NCI-H510A treated with DMSO at 0.1 percent for 48 hours (cell line): ENCODE results near the gene CDC42BPB.
A peak's percentile ranks its signal among the peaks of the same experiment; 100 is the strongest.

ENCODE experiments used
- DNase-seq: peaks from one replicate; lab custom pipeline; 2025; lab: John Stamatoyannopoulos, UW

The CDC42BPB gene, protein sequence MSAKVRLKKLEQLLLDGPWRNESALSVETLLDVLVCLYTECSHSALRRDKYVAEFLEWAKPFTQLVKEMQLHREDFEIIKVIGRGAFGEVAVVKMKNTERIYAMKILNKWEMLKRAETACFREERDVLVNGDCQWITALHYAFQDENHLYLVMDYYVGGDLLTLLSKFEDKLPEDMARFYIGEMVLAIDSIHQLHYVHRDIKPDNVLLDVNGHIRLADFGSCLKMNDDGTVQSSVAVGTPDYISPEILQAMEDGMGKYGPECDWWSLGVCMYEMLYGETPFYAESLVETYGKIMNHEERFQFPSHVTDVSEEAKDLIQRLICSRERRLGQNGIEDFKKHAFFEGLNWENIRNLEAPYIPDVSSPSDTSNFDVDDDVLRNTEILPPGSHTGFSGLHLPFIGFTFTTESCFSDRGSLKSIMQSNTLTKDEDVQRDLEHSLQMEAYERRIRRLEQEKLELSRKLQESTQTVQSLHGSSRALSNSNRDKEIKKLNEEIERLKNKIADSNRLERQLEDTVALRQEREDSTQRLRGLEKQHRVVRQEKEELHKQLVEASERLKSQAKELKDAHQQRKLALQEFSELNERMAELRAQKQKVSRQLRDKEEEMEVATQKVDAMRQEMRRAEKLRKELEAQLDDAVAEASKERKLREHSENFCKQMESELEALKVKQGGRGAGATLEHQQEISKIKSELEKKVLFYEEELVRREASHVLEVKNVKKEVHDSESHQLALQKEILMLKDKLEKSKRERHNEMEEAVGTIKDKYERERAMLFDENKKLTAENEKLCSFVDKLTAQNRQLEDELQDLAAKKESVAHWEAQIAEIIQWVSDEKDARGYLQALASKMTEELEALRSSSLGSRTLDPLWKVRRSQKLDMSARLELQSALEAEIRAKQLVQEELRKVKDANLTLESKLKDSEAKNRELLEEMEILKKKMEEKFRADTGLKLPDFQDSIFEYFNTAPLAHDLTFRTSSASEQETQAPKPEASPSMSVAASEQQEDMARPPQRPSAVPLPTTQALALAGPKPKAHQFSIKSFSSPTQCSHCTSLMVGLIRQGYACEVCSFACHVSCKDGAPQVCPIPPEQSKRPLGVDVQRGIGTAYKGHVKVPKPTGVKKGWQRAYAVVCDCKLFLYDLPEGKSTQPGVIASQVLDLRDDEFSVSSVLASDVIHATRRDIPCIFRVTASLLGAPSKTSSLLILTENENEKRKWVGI (N-terminal part only)

DNA sequence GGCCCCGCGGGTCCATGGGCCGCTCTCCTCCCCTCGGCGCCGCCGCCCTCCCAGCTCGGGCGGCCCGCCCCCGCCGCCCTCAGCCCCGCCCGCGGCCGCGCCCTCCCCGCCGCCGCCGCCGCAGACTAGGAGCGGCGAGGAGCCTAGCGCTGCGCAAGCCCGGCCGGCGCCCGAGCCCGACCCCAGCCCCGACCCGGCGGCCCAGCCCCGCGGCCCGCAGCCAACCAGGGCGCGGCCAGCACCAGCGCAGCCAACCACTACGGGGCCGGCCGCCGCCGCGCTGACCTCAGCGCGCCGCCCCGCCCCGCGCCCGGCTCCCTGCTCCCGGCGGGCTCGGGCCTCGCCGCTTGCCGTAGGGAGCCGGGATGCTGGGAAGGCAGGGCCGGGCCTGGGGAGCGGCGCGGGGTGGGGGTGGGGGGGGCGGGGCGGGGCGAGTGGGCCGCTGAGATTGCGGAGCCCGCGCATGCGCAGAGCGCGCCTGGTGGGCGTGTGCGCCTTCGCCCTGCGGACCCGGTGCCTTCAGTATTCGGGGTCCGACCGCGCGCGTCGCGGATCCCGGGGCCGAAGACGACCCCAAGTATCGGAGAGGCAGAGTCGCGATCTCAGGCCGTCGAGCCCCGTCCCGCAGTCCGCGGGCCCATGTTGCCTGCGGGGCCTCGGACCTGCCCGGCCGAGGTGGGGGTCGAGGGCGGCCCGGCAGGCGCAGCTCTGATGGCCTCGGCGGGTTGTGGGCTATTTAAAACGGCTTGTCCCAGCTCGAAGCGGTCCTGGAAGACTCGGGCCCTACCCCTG, at the start of gene CDC42BPB:
Gene CDC42BPB, minus strand, starts transcription at position 178 of the 792 bp plus-strand sequence. CDS start 376 bp downstream, outside the sequence.
- peak; percentile 74 for DNase-seq

DNA sequence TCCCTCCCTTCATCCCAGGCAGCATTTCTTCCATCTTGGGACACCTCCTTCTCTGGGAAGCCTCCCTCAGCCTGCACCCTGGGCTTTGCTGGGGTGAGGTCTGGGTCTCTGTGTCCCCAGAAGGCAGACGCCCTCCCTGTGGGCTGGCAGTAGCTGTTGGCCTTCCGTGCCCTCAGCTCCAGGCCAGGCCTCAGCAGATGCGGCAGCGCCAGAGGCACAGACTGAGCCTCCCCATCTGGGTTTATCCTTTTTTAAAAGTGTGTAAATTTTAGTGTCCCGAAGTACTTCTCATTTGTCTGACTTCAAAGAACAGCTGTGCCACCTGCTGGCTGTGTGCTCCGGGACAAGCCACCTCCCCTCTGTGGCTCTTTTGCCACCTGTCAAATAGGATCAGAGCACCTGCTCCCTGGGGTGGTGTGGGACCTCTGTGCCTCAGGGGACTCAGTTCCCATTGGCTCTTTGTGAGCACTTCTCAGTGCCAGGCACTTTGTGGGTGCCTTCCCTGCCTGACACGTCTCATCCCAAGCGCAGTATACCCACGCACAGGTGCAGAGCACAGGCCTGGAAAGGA, 48.3 kb upstream of the CDC42BPB start:
- DNase-seq: peak; percentile 80

DNA sequence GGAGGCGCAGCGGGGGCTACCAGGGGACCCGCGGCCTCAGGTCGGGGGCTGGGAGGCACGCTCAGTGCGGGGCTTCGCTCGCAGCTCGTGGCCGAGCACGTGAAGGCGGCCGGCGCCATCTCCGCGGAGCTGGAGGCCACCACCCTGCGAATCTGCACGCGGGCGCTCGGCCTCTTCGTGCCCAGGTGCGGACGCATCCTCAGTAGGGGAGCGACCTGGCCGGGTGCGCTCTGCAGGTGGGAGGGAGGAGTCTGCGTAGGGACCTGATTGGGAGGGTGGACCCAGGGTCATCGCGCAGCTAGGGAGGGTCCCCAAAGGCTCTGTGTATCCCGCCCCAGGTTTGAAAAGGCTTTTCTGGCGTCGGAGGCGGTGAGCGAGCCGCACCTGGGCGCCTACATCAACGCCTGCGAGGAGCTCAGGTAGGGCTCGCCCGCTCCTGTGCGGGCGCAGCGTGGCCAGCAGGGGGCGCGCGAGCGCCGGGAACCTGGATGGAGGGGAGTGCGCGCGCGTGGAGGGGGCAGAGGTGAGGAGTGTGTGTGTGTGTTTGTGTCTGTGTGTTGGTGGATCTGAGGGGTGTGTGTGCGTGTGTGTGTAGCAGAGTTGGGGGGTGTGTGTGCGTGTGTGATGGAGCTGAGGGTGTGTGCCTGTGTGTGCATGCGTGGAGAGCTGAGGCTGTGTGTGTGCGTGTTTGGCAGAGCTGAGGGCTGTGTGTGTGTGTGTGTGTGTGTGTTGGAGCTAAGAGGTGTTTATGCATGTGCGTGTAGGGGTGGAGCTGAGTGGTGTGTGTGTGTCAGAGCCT, 47.5 kb upstream of the CDC42BPB start:
- peak; percentile 76 for DNase-seq

DNA sequence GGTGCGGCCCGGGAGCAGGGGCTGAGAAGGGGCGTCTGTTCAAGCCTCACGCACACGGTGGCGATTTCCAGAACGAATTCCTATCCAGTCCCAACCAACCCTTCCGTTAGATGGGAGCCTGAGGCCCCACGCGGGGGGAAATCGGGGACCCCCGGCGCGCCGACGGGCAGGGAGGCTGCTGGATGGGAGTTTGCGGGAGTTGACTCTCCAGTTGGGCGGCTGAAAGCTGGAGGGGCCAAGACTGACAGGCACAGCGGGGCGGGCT, 47.0 kb upstream of the CDC42BPB start:
- DNase-seq: no peak

DNA sequence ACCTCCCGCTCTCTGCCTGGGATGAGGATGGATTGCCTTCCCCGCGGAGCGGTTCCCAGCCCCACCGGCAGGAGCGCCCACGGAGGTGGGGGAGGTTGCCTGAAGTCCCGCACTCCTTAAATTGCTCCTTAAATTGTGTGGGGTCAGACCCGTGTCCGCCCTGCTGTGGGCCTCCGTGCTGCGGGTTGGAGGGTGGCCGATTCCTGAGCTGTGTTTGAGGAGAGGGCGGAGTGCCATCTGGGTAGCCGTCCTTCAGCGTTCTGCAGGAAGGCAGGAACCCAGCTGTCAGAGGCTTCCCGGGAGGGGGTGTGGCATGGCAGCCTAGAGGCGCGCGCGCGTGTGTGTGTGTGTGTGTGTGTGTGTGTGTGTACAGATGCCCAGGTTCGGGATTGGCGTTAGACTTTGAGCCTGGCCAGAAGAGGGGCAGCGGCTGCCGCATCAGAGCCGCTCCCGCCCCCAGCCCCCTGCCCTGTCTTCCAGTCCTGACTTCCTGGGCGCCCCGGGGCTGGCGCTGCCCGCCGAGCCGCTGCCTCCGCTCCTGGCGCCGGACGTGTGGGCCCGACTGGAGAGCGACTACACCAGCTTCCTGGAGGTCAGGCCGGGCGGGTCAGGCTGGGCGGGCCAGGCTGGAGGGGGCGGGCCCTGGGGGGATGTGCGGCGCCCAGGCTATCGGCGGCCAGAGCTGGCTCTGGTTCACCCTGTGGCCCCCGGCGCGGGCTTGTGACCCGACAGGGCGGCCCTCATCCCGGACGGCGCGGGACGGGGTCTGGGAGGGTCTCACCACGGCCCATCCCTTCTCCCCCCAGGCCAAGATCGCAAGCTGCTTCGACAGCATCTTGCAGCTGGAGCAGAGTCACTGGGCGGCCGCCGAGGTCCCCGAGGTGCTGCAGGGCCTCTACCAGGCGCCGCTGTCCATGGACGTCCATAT, 46.4 kb upstream of the CDC42BPB start:
- peak; percentile 60 for DNase-seq

DNA sequence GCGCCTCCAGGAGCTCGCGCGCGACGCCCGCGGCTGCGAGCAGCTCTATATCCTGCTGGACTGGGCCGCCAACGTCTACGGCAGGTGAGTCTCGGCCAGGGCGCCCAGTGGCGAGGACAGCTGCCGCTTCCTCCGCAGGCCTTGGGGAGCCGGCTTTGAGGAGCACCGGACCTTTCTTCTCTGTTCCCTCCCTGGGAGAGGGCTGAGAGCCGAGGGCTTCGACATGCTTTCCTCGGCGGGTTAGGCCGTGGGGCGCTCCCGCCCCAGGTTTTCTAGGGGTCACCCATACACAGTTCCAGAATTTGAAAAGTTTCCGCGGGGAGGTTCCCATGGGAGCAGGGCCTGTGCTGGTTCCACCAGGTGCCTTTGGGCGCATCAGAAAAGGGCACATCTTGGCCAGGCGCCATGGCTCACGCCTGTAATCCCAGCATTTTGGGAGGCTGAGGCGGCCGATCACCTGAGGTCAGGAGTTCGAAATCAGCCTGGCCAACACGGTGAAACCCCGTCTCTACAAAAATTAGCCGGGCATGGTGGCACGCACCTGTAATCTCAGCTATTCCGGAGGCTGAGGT, 45.4 kb upstream of the CDC42BPB start:
- no peak for DNase-seq

DNA sequence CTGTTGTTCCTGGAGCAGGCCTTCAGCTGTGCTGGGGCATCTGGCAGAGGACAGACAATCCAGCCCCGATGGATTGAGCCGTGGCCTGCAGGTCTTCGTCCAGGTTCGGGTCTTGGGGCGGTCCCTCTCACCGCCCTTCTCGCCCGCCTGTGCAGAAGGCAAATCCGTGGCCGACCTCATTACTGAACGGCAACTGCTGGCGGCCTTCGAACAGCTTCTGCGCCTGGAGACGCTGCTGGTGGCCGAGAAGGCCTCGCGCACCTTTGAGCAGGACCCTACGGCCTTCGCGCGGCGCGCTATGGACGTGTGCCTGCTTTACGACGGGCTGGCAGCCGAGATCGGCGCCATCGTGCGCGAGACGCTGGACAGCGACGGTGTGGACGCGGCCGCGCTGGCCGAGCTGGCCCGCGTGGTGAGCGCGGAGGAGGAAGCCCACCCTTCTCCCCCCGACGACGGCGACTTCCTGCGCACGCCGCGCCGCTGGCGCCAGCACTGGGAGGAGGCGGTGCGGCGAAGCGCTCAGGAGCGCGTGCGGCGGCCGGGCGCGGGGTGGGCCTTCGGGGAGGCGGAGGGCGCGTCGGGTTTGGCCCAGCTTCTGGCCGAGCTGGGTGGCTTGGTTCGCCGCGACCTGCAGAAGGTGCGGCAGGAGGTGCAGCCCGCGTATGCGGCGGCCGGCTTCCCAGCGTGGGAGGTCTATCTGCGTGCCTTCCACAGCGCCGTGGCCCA, 44.8 kb upstream of the CDC42BPB start:
- no peak for DNase-seq

DNA sequence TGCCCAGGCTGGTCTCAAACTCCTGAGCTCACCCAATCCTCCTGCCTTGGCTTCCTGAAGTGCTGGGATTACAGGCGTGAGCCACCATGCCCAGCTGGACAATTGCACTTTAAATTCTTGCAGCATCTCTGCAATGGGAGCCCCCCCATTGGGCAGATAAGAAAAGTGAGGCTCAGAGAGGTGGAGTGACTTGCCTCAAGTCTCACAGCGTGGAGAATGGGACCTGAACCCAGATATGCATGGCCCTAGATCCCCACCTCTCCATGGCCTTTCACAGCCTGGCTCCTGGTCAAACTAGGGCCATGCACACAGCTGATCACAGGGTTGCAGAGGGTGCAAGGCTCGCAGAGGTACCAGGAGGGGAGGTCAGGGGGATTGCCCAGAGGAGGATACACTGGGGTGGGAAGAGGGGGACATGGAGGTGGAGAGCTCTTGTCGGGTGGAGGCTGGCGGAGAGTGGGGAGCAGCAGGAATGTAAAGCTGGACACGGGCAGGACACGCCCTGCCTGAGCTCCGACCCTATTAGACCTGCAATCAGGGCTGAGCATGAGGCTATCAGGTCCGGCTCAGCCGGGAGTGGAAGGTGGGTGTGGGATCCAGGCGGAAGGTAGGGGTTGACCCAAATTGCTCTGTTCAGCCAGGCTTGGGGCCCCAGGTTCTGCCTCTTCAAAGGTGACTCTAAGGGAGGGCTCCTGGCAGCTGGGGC, 44.1 kb upstream of the CDC42BPB start:
- DNase-seq: no peak

DNA sequence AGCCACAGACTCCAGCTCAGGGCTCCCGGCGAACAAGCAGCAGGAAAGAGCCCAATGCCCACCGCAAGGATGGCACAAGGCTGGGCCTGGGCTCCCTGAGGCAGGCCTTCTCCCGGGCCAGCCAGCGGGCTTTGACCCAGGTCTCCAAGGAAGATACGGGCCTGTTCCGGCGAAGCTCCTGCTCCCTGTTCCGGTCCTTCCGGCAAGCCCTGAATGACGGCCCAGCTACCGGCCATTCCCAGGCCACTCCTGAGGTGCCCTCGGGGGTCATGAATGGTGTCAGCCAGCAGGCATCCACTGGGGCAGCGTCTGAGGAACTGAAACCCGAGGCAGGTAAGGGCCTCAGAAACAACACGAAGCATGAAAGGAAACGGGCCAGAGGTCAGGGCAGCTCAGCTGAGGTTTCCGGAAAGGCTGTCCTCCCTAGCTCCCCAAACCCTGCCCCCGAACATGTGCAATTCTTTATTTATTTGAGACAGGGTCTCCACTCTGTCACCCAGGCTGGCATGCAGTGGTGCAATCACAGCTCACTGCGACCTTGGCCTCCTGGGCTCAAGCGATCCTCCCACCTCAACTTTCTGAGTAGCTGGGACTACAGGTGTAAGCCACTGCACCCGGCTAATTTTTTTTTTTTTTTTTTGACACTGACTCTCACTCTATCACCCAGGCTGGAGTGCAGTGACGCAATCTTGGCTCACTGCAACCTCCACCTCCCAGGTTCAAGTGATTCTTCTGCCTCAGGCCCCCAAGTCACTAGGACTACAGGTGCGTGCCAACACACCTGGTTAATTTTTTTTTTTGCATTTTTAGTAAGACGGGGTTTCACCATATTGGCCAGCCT, 43.2 kb upstream of the CDC42BPB start:
- DNase-seq: no peak

DNA sequence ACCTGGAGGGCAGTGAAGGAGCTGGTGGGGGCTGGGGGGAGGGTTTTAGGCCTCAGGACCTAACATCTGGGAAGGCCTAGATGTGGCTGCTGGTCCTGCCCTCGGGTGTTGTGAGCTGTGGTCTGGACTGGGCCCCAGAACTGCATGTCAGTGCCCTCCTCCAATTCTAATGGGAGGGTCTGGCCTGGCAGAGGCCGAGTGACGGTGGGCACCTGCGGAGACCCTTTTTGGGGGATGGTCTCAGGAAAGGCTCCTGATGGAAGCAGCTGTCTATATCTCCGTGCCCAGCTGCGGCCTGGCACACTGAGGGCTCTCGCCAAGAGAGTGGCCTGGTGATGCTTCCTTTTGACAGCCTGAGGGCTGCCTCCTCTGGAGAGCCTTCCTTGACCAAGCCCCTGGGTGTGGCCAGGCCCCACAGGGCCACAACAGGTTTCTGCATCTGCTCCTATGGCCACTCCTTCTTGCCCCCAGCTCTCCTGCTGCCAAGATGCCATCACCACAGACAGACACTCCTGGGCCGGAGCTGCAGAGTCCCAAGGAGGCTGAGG, 42.5 kb upstream of the CDC42BPB start:
- DNase-seq: no peak

DNA sequence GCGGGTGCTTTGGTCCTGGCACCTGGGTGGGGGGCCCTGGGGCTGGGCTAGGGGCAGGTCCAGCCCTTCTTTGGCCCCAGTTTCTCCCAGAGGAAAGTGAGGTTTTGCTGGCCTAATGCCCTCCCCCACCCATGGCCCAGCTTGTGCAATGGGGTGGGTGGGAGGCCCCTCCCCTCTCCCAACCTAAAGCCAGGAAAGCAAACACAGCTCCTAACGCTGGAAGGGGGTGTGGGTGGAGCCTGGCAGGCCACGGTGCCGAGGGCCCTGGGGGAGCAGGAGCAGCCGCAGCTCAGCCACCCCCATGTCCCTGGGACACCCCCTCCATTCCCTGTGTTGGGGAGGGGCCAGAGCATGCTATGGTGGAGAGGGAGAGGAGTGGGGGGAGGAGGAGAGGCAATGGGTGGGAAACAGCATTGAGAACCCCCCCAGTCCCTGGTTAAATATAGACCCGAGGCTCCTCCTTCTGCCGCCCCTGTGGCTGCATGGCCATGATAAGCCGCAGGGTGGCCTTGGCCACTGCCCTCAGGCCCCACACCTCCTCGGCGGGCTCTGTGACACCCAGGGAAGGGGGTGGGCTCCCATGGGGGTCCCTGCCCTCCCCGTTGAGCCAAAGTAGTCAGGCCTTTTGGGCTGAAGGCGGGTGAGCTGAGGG, 41.9 kb upstream of the CDC42BPB start:
- no peak for DNase-seq

DNA sequence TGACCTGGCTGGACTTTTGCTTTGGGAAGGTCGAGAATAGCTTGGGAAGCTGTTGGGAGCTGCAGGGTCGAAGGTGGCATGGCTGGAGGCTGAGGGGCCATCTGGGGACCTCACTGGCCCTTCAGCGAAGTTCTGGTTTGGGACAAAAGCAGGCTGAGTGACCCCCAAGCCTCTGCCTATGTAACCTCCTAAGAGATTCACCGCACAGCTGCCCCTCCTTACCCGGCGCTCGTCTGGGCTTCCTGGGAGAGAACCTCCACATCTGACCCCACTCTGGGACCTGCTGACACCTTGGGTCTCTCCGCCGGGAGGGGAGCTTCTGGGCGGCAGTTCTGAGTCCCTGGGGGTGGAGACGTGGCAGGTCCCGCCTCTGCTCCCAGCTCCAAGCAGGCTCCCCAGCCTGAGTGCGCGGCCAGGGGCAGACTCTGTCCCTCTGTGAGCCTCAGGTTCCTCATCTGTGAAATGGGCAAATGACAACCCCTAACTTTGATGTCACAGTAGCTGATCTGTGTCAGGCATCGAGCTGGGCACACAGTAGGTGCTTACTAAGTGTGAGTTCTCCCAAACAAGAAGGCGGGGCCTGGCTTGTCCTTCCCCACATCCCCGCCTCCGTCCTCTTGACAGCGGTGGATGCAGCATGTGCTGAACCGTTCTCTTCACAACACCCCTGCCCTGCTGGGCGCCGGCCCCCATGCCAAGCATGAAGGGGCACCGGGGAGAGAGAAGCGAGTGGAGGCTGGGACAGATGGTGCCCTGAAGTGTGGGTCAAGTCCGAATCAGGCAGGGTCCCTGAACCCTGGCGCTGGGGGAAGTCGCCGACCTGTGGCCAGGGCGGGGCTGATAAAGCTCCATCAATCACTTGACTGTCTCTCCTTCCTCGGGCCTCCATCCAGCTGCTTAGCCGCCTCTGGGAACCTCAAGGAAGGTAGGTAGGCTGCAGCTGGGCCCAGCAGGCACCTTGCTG, 40.9 kb upstream of the CDC42BPB start:
- DNase-seq: no peak

DNA sequence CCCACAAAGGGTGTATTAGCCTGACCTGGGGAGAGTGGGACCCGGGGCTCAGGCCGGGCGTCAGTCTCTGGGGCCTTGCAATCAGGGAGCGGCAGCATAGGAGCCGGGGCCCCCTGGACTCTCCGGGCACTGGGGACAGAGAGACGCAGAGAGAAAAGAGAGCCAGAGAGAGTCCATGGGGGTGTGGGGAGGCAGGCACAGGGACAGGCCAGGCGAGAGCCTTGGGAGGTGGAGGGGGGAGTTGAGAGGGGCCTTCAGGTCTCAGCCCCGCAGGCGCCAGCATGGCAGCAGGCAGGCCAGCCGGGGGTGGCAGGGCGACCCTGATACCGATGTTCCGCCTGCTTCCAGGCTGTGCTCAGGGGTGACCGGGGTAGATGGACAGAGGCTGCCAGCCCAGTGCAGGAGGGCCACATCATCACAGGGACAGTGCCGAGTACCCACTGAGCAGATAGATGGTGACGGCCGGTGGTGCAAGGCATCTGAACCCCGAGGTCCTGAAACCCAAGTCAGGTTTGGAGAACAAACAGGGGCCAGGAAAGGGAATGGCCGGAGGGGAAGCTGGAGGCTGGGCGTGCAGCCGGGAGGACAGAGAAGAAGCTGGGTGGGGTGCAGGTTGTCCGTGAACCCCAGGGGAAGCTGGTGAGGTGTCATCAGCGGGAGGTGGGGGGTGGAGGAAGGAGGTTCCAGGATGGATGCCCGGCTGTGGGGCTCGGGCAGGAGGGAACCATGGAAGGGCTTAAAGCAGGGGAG, 40.1 kb upstream of the CDC42BPB start:
- DNase-seq: no peak

DNA sequence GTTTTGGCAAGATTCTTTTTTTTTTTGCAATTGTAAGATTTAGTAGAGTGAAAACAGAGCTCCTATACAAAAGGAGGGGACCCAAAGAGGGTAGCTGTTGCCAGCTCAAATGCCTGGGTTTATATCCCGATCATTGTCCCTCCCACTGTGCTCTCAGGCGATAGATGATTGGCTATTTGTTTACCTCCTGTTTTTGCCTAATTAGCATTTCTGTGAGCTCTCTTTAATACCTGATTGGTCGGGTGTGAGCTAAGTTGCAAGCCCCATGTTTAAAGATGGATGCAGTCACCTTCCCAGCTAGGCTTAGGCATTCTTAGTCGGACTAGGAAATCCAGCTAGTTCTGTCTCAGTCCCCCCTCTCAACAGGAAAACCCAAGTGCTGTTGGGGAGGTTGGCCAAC, 39.0 kb upstream of the CDC42BPB start:
- DNase-seq: no peak
